Testis (tissue), 2 donors: ENCODE measurements around the gene FHIT.

Source experiments
- CTCF ChIP-seq, 3 experiments: fragments of 450-650 bp in 2 of 3; fragments of 200-600 bp in 1 of 3; sonication (generic) in 1 of 3; IDR thresholded peaks; one replicate each; pipeline ENCODE4 v1.5.1; 2016 to 2019; ENCODE audit warnings: antibody characterized with exemption in 3 of 3, mild to moderate bottlenecking in 2 of 3, moderate library complexity in 1 of 3
- POLR2A ChIP-seq: fragments of 450-650 bp; IDR thresholded peaks from one replicate; pipeline ENCODE4 v1.6.1; 2017; ENCODE audit warnings: antibody characterized with exemption, mild to moderate bottlenecking, moderate library complexity

- TF ChIP-seq CTCF (IDR thresholded peaks at IDR 0.05) (no peak), POLR2A (no peak)
Measured at GRCh38 chr3:60877188-60877587, 374.1 kb downstream of the FHIT start.
